ENCODE results near the gene GALNT12. TPM values are rescaled to one million over a fixed set of nuclear protein-coding genes. Genes with fewer than 3 reads are reported as not detected.

Gene GALNT12
- total RNA-seq, 4 donors from 2014 or later: 0.55 to 1.6 (median 1.1) TPM

DNA sequence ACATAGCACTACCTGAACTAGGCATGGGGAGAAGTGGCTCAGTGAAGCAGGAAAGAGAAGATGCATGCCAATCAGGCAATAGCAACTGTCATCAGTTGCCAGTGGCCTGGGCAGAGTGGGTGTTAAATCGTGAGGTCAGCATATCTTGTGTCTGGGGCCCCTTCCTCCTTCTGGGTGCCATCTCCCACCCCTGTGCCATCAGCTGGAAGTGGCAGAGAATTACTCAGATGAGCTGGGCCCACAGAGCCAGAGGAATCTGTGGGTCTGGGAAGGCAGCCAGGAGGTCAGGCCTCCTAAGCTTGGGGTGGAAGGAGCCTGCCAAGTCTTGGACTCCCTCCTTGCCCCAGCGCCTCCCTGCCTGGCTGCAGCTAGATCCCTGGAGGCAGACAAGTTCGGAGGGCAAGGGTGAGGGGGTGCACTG is 66.5 kb downstream of the GALNT12 start:
- no peaks in the 10 kb centered on the region for H3K4me1 ChIP-seq
- in situ Hi-C loops (cut with MboI; ENCODE audit: low sequenced_read_pairs in 4 of 4) (no loop called here), intact Hi-C loops (cut with DNase I; ENCODE audit: low total_unique reads) (no loop called here)
- ATAC-seq (no peak), DNase-seq (no peak)
- H3K27me3 ChIP-seq: no peaks in the 10 kb centered on the region
- no peak overlapping the region for H3K27ac ChIP-seq
- H3K36me3 ChIP-seq: no peaks in the 10 kb centered on the region
- no peak for TF ChIP-seq CTCF (IDR thresholded peaks at IDR 0.05 in 4 of 5, conservative IDR thresholded peaks at IDR 0.05 in 1 of 5)
- TF ChIP-seq POLR2A (IDR thresholded peaks at IDR 0.05): no peak
- no peak overlapping the region for H3K4me3 ChIP-seq
- H3K9me3 ChIP-seq: no peaks in the 10 kb centered on the region

DNA sequence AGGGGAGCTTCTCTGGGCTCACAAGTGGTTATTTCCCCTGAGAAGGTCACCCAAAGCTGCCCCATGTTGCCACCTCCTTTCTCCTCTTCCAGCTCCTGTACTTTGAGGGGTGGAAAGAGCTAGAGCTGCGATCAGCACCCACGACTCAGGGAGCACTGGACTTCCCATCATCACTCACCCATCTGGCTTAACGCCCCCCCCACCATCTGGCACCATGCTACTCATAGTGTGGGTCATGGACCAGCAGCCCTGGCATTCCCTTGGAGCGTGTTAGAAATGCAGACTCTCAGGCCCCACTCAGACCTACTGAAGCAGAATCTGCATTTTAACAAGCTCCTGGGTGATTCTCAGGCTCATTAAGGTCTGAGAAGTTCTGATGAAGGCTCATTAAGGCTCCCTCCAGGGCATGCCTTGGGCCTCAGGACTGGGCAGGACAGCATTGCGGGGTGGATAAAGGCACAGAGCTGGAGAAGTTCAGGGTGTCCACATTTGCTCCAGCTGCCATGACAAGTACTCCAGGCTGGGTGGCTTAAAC is 67.3 kb downstream of the GALNT12 start:
- no peak for TF ChIP-seq CTCF (IDR thresholded peaks at IDR 0.05 in 4 of 5, conservative IDR thresholded peaks at IDR 0.05 in 1 of 5)
- H3K36me3 ChIP-seq: no peaks in the 10 kb centered on the region
- ATAC-seq: no peak
- peaks cover 0 to 3% of the 10 kb centered on the region in 2 donors for H3K4me1 ChIP-seq
- intact Hi-C loops (cut with DNase I; ENCODE audit: low total_unique reads): no loop called here
- no peak overlapping the region for H3K27ac ChIP-seq
- H3K27me3 ChIP-seq: no peaks in the 10 kb centered on the region
- H3K9me3 ChIP-seq: no peaks in the 10 kb centered on the region
- H3K4me3 ChIP-seq: no peak overlapping the region
- DNase-seq: no peak
- in situ Hi-C loops (cut with MboI; ENCODE audit: low sequenced_read_pairs in 4 of 4): no loop called here

DNA sequence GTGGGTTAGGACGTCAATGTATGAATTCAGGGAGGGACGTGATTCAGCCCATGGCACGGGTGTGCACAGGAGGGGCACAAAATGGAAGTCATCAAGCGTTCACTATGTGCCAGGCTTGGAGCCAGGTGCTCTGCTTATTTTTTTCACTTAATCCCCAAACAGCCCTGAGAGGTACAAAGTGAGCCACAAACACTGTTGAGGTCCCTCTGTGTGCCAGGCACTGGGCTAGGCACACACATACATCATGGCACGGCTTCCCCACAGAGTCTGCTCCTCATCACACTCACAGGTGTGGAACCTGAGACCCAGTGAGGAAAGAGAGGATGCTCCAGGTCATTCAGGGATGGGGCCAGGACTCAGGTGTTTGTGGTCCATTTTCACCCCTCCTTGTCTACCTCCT is 68.1 kb downstream of the GALNT12 start:
- TF ChIP-seq CTCF (IDR thresholded peaks at IDR 0.05 in 4 of 5, conservative IDR thresholded peaks at IDR 0.05 in 1 of 5) (no peak), POLR2A (IDR thresholded peaks at IDR 0.05) (no peak)
- in situ Hi-C loops (cut with MboI; ENCODE audit: low sequenced_read_pairs in 4 of 4): no loop called here
- intact Hi-C loops (cut with DNase I; ENCODE audit: low total_unique reads): no loop called here
- peaks cover 0 to 5% of the 10 kb centered on the region in 2 donors for H3K4me1 ChIP-seq
- DNase-seq: no peak
- H3K9me3 ChIP-seq: no peaks in the 10 kb centered on the region
- H3K27ac ChIP-seq: no peak overlapping the region
- H3K27me3 ChIP-seq: no peaks in the 10 kb centered on the region
- H3K4me3 ChIP-seq: no peak overlapping the region
- H3K36me3 ChIP-seq: no peaks in the 10 kb centered on the region
- no peak for ATAC-seq

DNA sequence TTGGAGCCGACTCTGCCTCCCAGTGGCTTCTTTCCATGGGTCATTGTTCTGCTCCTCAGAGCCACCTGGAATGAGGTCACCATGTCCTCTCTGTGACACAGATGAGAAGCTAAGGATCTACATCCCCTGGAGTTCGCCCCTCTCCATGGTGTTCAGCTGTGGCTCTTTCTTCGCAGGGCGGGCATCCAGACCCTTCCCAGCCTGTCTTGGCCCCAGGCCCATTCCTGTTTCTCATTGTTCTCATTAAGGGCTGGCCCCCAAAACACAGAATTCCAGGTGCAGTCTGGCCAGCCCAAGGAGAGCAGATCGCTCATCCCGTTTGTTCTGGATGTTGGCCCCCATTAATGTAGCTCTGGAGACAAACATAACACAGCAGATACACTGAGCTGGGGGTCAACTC is 69.8 kb downstream of the GALNT12 start:
- Histone ChIP-seq H3K4me3 (no peak overlapping the region), H3K4me1 (peaks cover 3 to 5% of the 10 kb centered on the region in 2 donors), H3K9me3 (no peaks in the 10 kb centered on the region), H3K27ac (no peak overlapping the region), H3K27me3 (peaks cover 0 to 3% (median 0%) of the 10 kb centered on the region in 3 donors), H3K36me3 (no peaks in the 10 kb centered on the region)
- intact Hi-C loops (cut with DNase I; ENCODE audit: low total_unique reads): no loop called here
- TF ChIP-seq POLR2A (IDR thresholded peaks at IDR 0.05): no peak
- no peak for TF ChIP-seq CTCF (IDR thresholded peaks at IDR 0.05 in 4 of 5, conservative IDR thresholded peaks at IDR 0.05 in 1 of 5)
- no peak for ATAC-seq
- DNase-seq: no peak
- in situ Hi-C loops (cut with MboI; ENCODE audit: low sequenced_read_pairs in 4 of 4): no loop called here

Measured in gastrocnemius medialis (tissue), 4 donors.